Common myeloid progenitor, CD34-positive (primary cell): ENCODE measurements around the gene ZNF532.

Experiments used
- CTCF ChIA-PET: fragments of 350-600 bp; sonication (Branson Sonifier 250); formaldehyde crosslinking; loops from one replicate; lab custom pipeline; 2021; ENCODE audit warnings: antibody characterized with exemption; lab: Charles Lee
- POLR2A ChIA-PET: fragments of 350-600 bp; sonication (Branson Sonifier 250); formaldehyde crosslinking; loops from one replicate; lab custom pipeline; 2021; ENCODE audit warnings: antibody characterized with exemption; lab: Charles Lee
- DNase-seq, 3 donors: peaks; one replicate each; pipeline versions ENCODE4 v3.0.0 to v3.0.0-alpha.2; 2013
- H3K27ac ChIP-seq, 2 experiments: 1 replicate in 1 of 2; 2 replicates in 1 of 2; pipeline ENCODE4 v1.7.0; 2013; ENCODE audit warnings: inconsistent platforms in 2 of 2, low read length in 2 of 2, mild to moderate bottlenecking in 2 of 2, low read depth in 1 of 2, moderate library complexity in 1 of 2; ENCODE audit not compliant: severe bottlenecking in 2 of 2, insufficient read depth in 1 of 2, poor library complexity in 1 of 2
- H3K27me3 ChIP-seq, 5 experiments: replicated peaks in 2 of 5; 1 replicate in 3 of 5; 2 replicates in 2 of 5; pipeline versions ENCODE4 v1.6.1 to v1.7.0; 2013; ENCODE audit warnings: low read length in 4 of 5, mild to moderate bottlenecking in 2 of 5, moderate library complexity in 2 of 5, inconsistent platforms in 1 of 5; ENCODE audit not compliant: insufficient read depth in 5 of 5, control insufficient read depth in 4 of 5
- H3K36me3 ChIP-seq, 4 experiments: 1 replicate in 2 of 4; 2 replicates in 2 of 4; pipeline versions ENCODE4 v1.6.1 to v1.7.0; 2013; ENCODE audit warnings: low read length in 3 of 4, control low read depth in 1 of 4, mild to moderate bottlenecking in 1 of 4; ENCODE audit not compliant: control insufficient read depth in 4 of 4, insufficient read depth in 4 of 4
- H3K4me1 ChIP-seq, 4 experiments: 1 replicate in 3 of 4; 2 replicates in 1 of 4; pipeline versions ENCODE4 v1.6.1 to v1.7.1; 2013; ENCODE audit warnings: low read length in 3 of 4, mild to moderate bottlenecking in 3 of 4, control low read depth in 1 of 4, inconsistent platforms in 1 of 4, moderate library complexity in 1 of 4; ENCODE audit not compliant: control insufficient read depth in 4 of 4, insufficient read depth in 4 of 4; ENCODE audit errors: control extremely low read depth in 1 of 4
- H3K4me3 ChIP-seq, 7 experiments: 1 replicate in 4 of 7; 2 replicates in 3 of 7; pipeline versions ENCODE4 v1.5.1 to v1.7.0; 2013; ENCODE audit warnings: mild to moderate bottlenecking in 7 of 7, low read length in 6 of 7, moderate library complexity in 6 of 7, inconsistent platforms in 2 of 7, low read depth in 2 of 7, control low read depth in 1 of 7; ENCODE audit not compliant: insufficient read depth in 4 of 7, control insufficient read depth in 1 of 7; ENCODE audit errors: extremely low read depth in 1 of 7
- H3K9me3 ChIP-seq, 5 experiments: 1 replicate in 4 of 5; 2 replicates in 1 of 5; pipeline versions ENCODE4 v1.6.1 to v1.7.1; 2013; ENCODE audit warnings: low read length in 4 of 5, mild to moderate bottlenecking in 2 of 5, inconsistent platforms in 1 of 5, low read depth in 1 of 5, moderate library complexity in 1 of 5; ENCODE audit not compliant: control insufficient read depth in 4 of 5, insufficient read depth in 2 of 5; ENCODE audit errors: control extremely low read depth in 1 of 5
- WGBS: methylation state at CpG from one replicate; pipeline ENCODE4 v1.1.5; 2013; ENCODE audit not compliant: insufficient coverage; 5-methylcytosine and 5-hydroxymethylcytosine counted together

Gene ZNF532

DNA sequence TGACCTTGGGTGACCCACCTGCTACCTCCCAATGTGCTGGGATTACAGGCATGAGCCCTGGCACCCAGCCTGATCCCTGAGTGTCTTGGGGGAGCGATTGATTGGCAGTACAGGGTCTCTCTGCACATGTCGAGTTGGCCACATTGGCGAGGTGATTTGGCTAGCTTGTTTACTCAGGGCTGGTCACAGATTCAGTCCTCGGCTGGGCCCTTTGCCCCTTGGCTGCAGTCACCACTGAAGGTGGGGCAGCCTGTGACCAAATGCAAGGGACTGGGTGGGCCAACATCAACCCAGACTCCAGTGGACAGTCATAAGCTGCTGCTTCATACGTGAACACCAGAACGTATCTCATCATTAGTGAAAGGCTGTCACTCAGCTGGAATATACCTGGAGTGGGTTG, 114.9 kb downstream of the ZNF532 start:
- WGBS: 95% methylated on average over 6 of the region's 6 CpGs
- no peak overlapping the region for H3K4me3 ChIP-seq
- H3K27ac ChIP-seq: no peak overlapping the region
- H3K27me3 ChIP-seq: no peaks in the 10 kb centered on the region
- no peaks in the 10 kb centered on the region for H3K9me3 ChIP-seq
- ChIA-PET CTCF (interaction anchor here (0.9 kb wide), 1 partner anchor 9 kb away, joined by 3 read pairs; no protein-coding TSS in a partner anchor), POLR2A (no interaction called here)
- DNase-seq: no peak
- H3K4me1 ChIP-seq: peaks cover 0 to 3% (median 2%) of the 10 kb centered on the region in 4 experiments
- H3K36me3 ChIP-seq: peaks cover 0 to 10% (median 0%) of the 10 kb centered on the region in 4 experiments

DNA sequence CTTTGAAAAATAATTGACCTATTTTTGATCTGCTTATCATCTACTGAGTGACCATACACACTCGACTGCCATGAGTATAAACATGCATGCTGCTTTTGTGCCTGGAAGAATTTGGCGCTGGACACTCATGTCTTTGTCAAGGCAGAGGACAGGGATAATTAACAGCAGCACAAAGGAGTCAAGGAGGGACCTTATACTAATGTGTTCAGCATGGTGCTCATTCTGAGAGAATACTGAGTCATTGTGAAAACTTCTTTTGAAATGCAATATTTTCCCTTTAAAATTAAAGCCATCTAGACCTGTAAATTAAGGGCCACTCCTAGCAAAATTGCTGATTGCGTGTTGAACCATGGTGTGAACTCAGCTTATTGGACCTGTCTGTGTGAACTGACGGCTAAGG, 116.3 kb downstream of the ZNF532 start:
- WGBS: 95% methylated on average over 4 of the region's 4 CpGs
- Histone ChIP-seq H3K36me3 (peaks cover 0 to 10% (median 0%) of the 10 kb centered on the region in 4 experiments), H3K9me3 (no peaks in the 10 kb centered on the region), H3K27ac (no peak overlapping the region), H3K4me3 (no peak overlapping the region), H3K4me1 (no peaks in the 10 kb centered on the region), H3K27me3 (no peaks in the 10 kb centered on the region)
- ChIA-PET POLR2A (no interaction called here), CTCF (no interaction called here)
- DNase-seq: no peak

DNA sequence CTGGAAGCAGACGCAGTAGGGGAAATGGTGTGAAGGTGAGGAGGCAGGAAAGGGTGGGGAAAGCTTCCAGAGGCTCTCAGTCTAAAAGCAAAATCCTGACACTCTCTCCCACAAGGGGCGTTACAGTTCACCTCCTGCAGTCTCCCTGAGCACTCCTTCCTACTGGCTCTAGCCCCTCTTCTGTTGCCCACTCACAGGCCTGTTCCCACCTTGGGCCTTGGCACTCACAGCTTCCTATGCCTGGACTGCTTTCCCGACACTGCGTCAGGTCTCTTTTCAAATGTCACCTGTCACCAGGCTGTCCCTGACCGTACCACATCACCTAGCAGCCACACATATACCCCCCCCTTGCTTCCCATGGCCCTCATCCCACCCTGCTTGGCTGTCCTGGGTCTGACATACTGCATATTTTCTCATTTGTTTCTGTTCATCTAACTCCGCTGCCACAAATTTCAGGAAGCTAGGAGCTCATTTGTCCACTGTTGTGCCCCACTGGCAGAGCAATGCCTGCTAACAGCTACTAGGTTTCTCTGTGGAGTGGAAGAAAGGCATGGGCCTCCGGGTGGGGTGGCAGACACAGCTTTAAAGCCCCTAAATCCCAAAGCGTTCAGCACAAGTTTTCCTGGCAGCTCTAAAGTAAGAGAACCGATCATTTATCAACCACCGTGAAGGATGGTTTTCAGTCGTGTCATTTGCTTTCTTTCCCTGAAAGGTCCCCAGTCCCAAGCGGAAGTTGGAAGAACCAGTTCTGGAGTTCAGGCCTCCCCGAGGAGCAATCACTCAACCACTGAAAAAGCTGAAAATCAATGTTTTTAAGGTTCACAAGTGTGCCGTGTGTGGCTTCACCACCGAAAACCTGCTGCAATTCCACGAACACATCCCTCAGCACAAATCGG, 118.8 kb downstream of the ZNF532 start:
- ChIA-PET POLR2A (no interaction called here), CTCF (no interaction called here)
- Histone ChIP-seq H3K4me3 (no peak overlapping the region), H3K4me1 (peaks cover 0 to under 1% (median 0%) of the 10 kb centered on the region in 4 experiments), H3K27me3 (no peaks in the 10 kb centered on the region), H3K9me3 (no peaks in the 10 kb centered on the region), H3K27ac (no peak overlapping the region), H3K36me3 (peaks cover 0 to 10% (median 0%) of the 10 kb centered on the region in 4 experiments)
- WGBS: over 99% methylated on average over 13 of the region's 17 CpGs
- DNase-seq: no peak

DNA sequence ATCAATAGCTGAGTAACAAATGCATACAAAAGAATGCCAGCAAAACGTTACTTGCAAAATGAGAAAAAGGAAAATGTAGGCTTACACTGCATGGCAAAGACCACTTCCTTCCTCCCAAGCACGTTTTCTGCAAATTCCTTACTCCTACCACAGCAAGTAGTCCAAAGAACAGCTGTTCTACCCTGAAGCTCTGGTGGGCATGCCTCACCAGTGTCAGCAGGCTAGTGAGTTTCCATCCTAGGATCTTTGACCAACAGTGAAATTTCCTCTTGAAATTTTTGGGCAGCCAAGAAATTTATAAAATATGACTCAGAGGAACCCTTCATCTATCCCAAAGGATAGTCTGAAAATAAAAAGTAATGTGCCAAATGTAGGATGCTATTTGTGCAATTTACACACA, 123.9 kb downstream of the ZNF532 start:
- 14% methylated on average over 2 of the region's 2 CpGs for WGBS

DNA sequence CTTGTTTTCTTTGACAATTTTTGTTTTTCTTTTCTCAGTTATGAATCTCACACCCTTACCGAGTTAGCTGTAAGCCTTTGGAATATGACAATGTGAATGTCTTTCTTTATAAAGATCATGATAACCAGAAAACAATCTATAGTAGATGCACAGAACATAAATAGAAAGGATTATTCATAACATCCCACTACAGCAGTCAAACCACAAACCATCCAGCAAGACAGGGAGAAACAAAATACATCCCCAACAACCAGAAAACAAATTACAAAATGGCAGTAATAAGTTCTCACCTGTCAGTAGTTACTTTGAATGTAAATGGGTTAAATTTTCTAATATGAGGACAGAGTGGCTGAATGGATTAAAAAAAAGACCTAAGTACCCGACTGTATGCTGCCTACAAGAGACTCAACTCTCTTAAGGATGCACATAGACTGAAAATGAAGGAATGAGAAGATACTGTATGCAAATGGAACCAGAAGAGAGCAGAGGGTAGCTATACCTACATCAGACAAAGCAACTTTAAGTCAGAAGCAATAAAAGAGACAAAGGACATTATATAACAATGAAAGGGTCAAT, 124.6 kb downstream of the ZNF532 start:
- Histone ChIP-seq H3K27ac (no peak overlapping the region), H3K4me1 (peaks cover 0 to 26% (median 4%) of the 10 kb centered on the region in 4 experiments), H3K9me3 (peaks cover 0 to 9% (median 0%) of the 10 kb centered on the region in 5 experiments), H3K36me3 (no peaks in the 10 kb centered on the region), H3K4me3 (no peak overlapping the region), H3K27me3 (no peaks in the 10 kb centered on the region)
- ChIA-PET POLR2A (no interaction called here), CTCF (no interaction called here)
- 100% methylated on average over 1 of the region's 2 CpGs for WGBS
- peak in 2 of 3 donors; percentile 11 to 20 for DNase-seq

More for the DNA sequence above, 123.9 kb downstream of the ZNF532 start:
- H3K4me1 ChIP-seq: peaks cover 0 to 24% (median 4%) of the 10 kb centered on the region in 4 experiments
- ChIA-PET POLR2A (no interaction called here), CTCF (interaction anchor here (1.2 kb wide), 1 partner anchor 13 kb away, joined by 3 read pairs; no protein-coding TSS in a partner anchor)
- no peak overlapping the region for H3K27ac ChIP-seq
- H3K9me3 ChIP-seq: peaks cover 0 to 9% (median 0%) of the 10 kb centered on the region in 5 experiments
- no peaks in the 10 kb centered on the region for H3K36me3 ChIP-seq
- H3K4me3 ChIP-seq: no peak overlapping the region
- no peaks in the 10 kb centered on the region for H3K27me3 ChIP-seq
- no peak for DNase-seq

DNA sequence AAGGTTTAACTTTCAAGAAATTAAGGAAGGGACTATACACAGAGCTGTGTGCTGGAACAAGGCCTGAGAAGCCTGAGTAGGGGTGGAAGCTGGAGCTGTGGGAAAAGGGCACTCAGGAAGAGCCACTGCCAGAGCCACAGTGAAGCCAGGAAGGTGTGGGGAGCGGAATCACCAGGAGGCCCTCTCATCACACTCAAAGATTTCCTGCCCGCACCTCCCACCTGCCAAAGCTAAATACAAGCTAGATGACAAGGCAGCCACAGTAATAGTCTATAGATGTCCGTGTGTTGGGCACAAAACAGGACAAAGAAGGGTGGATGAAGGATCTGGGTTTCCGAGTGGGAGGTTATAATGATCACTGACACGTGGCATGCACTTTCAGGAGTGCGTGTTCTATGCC, 126.0 kb downstream of the ZNF532 start:
- ChIA-PET POLR2A (no interaction called here), CTCF (no interaction called here)
- no peaks in the 10 kb centered on the region for H3K27me3 ChIP-seq
- H3K4me3 ChIP-seq: no peak overlapping the region
- no peak for DNase-seq
- H3K9me3 ChIP-seq: peaks cover 0 to 9% (median 0%) of the 10 kb centered on the region in 5 experiments
- no peak overlapping the region for H3K27ac ChIP-seq
- WGBS: 94% methylated on average over 6 of the region's 6 CpGs
- no peaks in the 10 kb centered on the region for H3K36me3 ChIP-seq
- peaks cover 0 to 26% (median 4%) of the 10 kb centered on the region in 4 experiments for H3K4me1 ChIP-seq
